Measurements from ENCODE around the gene MMP21. TPM values are rescaled to one million over a fixed set of nuclear protein-coding genes. Genes with fewer than 3 reads are reported as not detected.

MMP21 gene
- total and polyA plus RNA-seq, 2 of the 13 experiments (the other 11 are each of a cell fraction or from before 2014, with no cell fraction given), result not detected

DNA sequence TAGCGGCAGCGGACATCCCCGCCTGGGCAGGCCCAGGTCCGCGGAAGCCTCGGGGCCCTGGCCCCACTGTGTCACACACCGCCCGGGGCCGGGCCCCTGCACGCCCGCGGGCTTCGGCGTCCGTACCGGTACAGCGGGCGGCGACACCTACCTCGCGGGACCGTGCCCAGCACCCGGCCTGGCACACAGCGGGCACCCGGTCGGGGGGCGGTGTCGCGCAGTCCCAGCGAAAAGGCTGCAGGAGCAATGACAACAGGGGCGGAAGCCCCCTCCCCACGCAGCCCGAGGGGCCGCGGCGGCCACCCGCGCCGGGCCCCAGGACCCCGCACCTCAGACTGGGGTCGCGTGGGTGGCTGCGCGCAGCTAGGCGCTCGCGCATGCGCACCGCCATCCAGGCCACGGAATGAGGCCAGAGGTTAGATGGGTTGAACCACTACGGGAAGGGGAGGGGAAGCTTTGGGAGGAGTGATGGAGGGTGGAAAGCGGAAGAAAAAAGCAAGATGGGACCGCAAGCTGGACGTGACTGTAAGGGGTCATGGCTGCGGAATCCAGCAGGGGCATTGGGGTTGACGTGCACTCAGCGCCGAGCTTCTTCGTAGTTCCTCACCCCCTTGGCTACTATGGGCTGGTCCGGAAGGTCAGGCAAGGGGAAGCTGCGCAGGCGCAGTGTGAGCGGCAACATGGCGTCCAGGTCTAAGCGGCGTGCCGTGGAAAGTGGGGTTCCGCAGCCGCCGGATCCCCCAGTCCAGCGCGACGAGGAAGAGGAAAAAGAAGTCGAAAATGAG is 47.4 kb upstream of the MMP21 start, which contains the start of the genes BCCIP and UROS (continued):
- TF ChIP-seq ETV5 (CRISPR knock-in tag; IDR thresholded peaks at IDR 0.05; ENCODE audit: borderline replicate concordance) (peak; percentile 71), NPAS2 (CRISPR knock-in tag; IDR thresholded peaks at IDR 0.05; ENCODE audit: borderline replicate concordance) (no peak), GFI1 (CRISPR knock-in tag; IDR thresholded peaks at IDR 0.05; ENCODE audit: borderline replicate concordance) (peak; percentile 48; the same call in 1 of the 2 replicates), POLR2AphosphoS2 (IDR thresholded peaks at IDR 0.05; ENCODE audit: low read depth, low read length) (no peak), MTF1 (CRISPR knock-in tag; IDR thresholded peaks at IDR 0.05) (no peak), NFYC (CRISPR knock-in tag; IDR thresholded peaks at IDR 0.05) (no peak), ZBTB7B (CRISPR knock-in tag; IDR thresholded peaks at IDR 0.05) (peak; percentile 89), MAFG (CRISPR knock-in tag; IDR thresholded peaks at IDR 0.05) (no peak), ZNF350 (CRISPR knock-in tag; IDR thresholded peaks at IDR 0.05; ENCODE audit: borderline replicate concordance, low read depth) (peak; percentile 38; the same call in 1 of the 2 replicates), ZNF34 (CRISPR knock-in tag; IDR thresholded peaks at IDR 0.05; ENCODE audit: borderline replicate concordance) (no peak), CREB1 (IDR thresholded peaks at IDR 0.05) (peak; percentile 12; the same call in 1 of the 2 replicates), CREB1 (CRISPR knock-in tag; IDR thresholded peaks at IDR 0.05) (no peak), ZNF616 (CRISPR knock-in tag; IDR thresholded peaks at IDR 0.05; ENCODE audit: low read depth) (no peak), ZEB1 (IDR thresholded peaks at IDR 0.05; ENCODE audit: insufficient replicate concordance, low read depth) (no peak), SETDB1 (CRISPR knock-in tag; IDR thresholded peaks at IDR 0.05; ENCODE audit: borderline replicate concordance) (no peak), MAFF (IDR thresholded peaks at IDR 0.05; ENCODE audit: low read depth, low read length) (no peak), GZF1 (CRISPR knock-in tag; IDR thresholded peaks at IDR 0.05) (no peak), PTBP1 (IDR thresholded peaks at IDR 0.05; ENCODE audit: low read depth, low read length, poor library complexity, severe bottlenecking) (no peak)
- TF ChIP-seq, protein P1, sequence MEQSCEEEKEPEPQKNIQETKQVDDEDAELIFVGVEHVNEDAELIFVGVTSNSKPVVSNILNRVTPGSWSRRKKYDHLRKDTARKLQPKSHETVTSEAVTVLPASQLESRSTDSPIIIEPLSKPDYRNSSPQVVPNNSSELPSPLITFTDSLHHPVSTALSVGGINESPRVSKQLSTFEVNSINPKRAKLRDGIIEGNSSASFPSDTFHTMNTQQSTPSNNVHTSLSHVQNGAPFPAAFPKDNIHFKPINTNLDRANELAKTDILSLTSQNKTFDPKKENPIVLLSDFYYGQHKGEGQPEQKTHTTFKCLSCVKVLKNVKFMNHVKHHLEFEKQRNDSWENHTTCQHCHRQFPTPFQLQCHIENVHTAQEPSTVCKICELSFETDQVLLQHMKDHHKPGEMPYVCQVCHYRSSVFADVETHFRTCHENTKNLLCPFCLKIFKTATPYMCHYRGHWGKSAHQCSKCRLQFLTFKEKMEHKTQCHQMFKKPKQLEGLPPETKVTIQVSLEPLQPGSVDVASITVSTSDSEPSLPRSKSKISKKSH (CRISPR knock-in tag; IDR thresholded peaks at IDR 0.05; ENCODE audit: borderline replicate concordance), result no peak
- TF ChIP-seq, protein P2, sequence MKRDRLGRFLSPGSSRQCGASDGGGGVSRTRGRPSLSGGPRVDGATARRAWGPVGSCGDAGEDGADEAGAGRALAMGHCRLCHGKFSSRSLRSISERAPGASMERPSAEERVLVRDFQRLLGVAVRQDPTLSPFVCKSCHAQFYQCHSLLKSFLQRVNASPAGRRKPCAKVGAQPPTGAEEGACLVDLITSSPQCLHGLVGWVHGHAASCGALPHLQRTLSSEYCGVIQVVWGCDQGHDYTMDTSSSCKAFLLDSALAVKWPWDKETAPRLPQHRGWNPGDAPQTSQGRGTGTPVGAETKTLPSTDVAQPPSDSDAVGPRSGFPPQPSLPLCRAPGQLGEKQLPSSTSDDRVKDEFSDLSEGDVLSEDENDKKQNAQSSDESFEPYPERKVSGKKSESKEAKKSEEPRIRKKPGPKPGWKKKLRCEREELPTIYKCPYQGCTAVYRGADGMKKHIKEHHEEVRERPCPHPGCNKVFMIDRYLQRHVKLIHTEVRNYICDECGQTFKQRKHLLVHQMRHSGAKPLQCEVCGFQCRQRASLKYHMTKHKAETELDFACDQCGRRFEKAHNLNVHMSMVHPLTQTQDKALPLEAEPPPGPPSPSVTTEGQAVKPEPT (CRISPR knock-in tag; IDR thresholded peaks at IDR 0.05; ENCODE audit: low read depth), result no peak
- TF ChIP-seq, protein P3, sequence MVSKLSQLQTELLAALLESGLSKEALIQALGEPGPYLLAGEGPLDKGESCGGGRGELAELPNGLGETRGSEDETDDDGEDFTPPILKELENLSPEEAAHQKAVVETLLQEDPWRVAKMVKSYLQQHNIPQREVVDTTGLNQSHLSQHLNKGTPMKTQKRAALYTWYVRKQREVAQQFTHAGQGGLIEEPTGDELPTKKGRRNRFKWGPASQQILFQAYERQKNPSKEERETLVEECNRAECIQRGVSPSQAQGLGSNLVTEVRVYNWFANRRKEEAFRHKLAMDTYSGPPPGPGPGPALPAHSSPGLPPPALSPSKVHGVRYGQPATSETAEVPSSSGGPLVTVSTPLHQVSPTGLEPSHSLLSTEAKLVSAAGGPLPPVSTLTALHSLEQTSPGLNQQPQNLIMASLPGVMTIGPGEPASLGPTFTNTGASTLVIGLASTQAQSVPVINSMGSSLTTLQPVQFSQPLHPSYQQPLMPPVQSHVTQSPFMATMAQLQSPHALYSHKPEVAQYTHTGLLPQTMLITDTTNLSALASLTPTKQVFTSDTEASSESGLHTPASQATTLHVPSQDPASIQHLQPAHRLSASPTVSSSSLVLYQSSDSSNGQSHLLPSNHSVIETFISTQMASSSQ (IDR thresholded peaks at IDR 0.05; ENCODE audit: low read depth), result no peak
- TF ChIP-seq, protein P3 (CRISPR knock-in tag; IDR thresholded peaks at IDR 0.05; ENCODE audit: borderline replicate concordance), result no peak
